Measurements from ENCODE around the gene SUGCT. TPM values are rescaled to one million over a fixed set of nuclear protein-coding genes. Genes with fewer than 3 reads are reported as not detected.

SUGCT gene
- total RNA-seq, 1 experiment from 2014 or later, result 9.9 TPM

GRCh38 chr7:40675741-40676140 lies 540.9 kb downstream of the SUGCT start:
- Mint-ChIP-seq H3K9me3 (ENCODE audit: unreplicated experiment) (no peaks in the 10 kb centered on the region), H3K27ac (ENCODE audit: unreplicated experiment) (no peak overlapping the region), H3K36me3 (ENCODE audit: insufficient read depth, unreplicated experiment) (no peaks in the 10 kb centered on the region), H3K27me3 (ENCODE audit: insufficient read depth, unreplicated experiment) (peaks cover 12% of the 10 kb centered on the region), H3K4me1 (ENCODE audit: low read depth, unreplicated experiment) (no peaks in the 10 kb centered on the region), H3K4me3 (ENCODE audit: unreplicated experiment) (no peak overlapping the region)
- intact Hi-C loops (cut with micrococcal nuclease; ENCODE audit: unreplicated experiment), result no loop called here
- TF ChIP-seq CTCF (IDR thresholded peaks at IDR 0.05; ENCODE audit: insufficient read depth in 1 of 2, low read depth in 1 of 2, low read length in 1 of 2, severe bottlenecking in 1 of 2, unreplicated experiment in 1 of 2), result no peak
- POLR2A ChIA-PET, result no interaction called here
- Histone ChIP-seq H3K9me3 (no peaks in the 10 kb centered on the region), H3K36me3 (ENCODE audit: control insufficient read depth, insufficient read depth, low read length) (no peaks in the 10 kb centered on the region), H3K27me3 (replicated peaks; ENCODE audit: control insufficient read depth, insufficient read depth, low read length) (no peaks in the 10 kb centered on the region), H3K4me3 (ENCODE audit: low read depth, low read length) (no peak overlapping the region), H3K4me1 (no peaks in the 10 kb centered on the region)
- CTCF ChIA-PET, result no interaction called here
- no peak for DNase-seq
- BruUV-seq (replicated peaks), result no TSS peak

DNA sequence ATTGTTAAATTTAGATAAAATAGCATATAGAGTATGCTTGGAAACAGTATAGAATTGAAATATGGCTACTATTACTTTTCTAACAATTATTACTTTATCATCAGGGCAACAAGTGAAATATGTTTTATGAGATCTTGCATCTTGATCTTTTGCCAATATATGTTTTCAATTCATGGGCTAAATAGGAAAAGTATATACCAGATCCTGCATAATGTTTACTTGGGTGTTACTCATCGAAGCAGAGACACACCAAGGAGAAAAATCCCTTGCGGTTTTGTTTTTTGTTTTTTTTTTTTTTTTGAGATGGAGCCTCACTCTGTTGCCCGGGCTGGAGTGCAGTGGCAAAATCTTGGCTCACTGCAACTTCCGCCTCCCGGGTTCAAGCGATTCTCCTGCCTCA lies 541.4 kb downstream of the SUGCT start:
- peaks cover 12% of the 10 kb centered on the region for H3K27me3 Mint-ChIP-seq (ENCODE audit: insufficient read depth, unreplicated experiment)
- H3K4me3 Mint-ChIP-seq (ENCODE audit: unreplicated experiment), result no peak overlapping the region
- POLR2A ChIA-PET, result no interaction called here
- no peaks in the 10 kb centered on the region for H3K4me1 ChIP-seq
- DNase-seq, result no peak
- H3K9me3 Mint-ChIP-seq (ENCODE audit: unreplicated experiment), result no peaks in the 10 kb centered on the region
- H3K4me3 ChIP-seq (ENCODE audit: low read depth, low read length), result no peak overlapping the region
- H3K36me3 Mint-ChIP-seq (ENCODE audit: insufficient read depth, unreplicated experiment), result no peaks in the 10 kb centered on the region
- H3K36me3 ChIP-seq (ENCODE audit: control insufficient read depth, insufficient read depth, low read length), result no peaks in the 10 kb centered on the region
- BruUV-seq (replicated peaks), result no TSS peak
- H3K27ac Mint-ChIP-seq (ENCODE audit: unreplicated experiment), result no peak overlapping the region
- H3K4me1 Mint-ChIP-seq (ENCODE audit: low read depth, unreplicated experiment), result no peaks in the 10 kb centered on the region
- no peaks in the 10 kb centered on the region for H3K9me3 ChIP-seq
- intact Hi-C loops (cut with micrococcal nuclease; ENCODE audit: unreplicated experiment), result no loop called here
- TF ChIP-seq CTCF (IDR thresholded peaks at IDR 0.05; ENCODE audit: insufficient read depth in 1 of 2, low read depth in 1 of 2, low read length in 1 of 2, severe bottlenecking in 1 of 2, unreplicated experiment in 1 of 2), result no peak
- CTCF ChIA-PET, result no interaction called here
- no peaks in the 10 kb centered on the region for H3K27me3 ChIP-seq (replicated peaks; ENCODE audit: control insufficient read depth, insufficient read depth, low read length)

DNA sequence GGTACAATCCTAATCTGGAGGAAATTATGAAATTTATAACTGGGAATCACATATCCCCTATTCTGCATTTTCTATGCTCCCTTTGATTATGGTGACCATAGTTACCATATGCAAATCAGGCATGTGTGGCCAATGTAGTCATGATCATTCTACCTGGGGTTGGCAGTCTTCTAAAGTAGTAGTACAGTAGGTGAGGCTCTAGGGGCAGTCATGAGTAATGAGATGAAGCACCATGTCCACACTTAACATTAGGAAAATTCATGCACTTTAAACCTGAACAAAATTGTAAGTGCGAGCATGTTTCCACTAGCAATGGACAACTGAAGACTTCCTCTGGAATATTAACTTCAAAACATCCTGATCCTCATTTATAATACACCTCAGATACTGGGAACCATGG lies 545.9 kb downstream of the SUGCT start:
- peak; percentile 52 for TF ChIP-seq CTCF (IDR thresholded peaks at IDR 0.05; ENCODE audit: insufficient read depth in 1 of 2, low read depth in 1 of 2, low read length in 1 of 2, severe bottlenecking in 1 of 2, unreplicated experiment in 1 of 2)
- Mint-ChIP-seq H3K9me3 (ENCODE audit: unreplicated experiment) (no peaks in the 10 kb centered on the region), H3K4me1 (ENCODE audit: low read depth, unreplicated experiment) (no peaks in the 10 kb centered on the region), H3K36me3 (ENCODE audit: insufficient read depth, unreplicated experiment) (no peaks in the 10 kb centered on the region), H3K27ac (ENCODE audit: unreplicated experiment) (no peak overlapping the region), H3K27me3 (ENCODE audit: insufficient read depth, unreplicated experiment) (peaks cover under 1% of the 10 kb centered on the region), H3K4me3 (ENCODE audit: unreplicated experiment) (no peak overlapping the region)
- intact Hi-C loops (cut with micrococcal nuclease; ENCODE audit: unreplicated experiment), result no loop called here
- CTCF ChIA-PET, result no interaction called here
- no peaks in the 10 kb centered on the region for H3K27me3 ChIP-seq (replicated peaks; ENCODE audit: control insufficient read depth, insufficient read depth, low read length)
- DNase-seq, result peak in 1 of 2 experiments; percentile 36
- no peak overlapping the region for H3K4me3 ChIP-seq (ENCODE audit: low read depth, low read length)
- H3K36me3 ChIP-seq (ENCODE audit: control insufficient read depth, insufficient read depth, low read length), result no peaks in the 10 kb centered on the region
- no peaks in the 10 kb centered on the region for H3K4me1 ChIP-seq
- BruUV-seq (replicated peaks), result no TSS peak
- H3K9me3 ChIP-seq, result no peaks in the 10 kb centered on the region
- POLR2A ChIA-PET, result no interaction called here
